ENCODE data around the gene MAT2A. TPM values are rescaled to one million over a fixed set of nuclear protein-coding genes. Genes with fewer than 3 reads are reported as not detected.

Gene MAT2A
- total RNA-seq, 1 experiment from 2014 or later = 309 TPM

GRCh38 chr2:85585781-85586105 is 46.8 kb downstream of the MAT2A start:
- Histone ChIP-seq H3K4me1 (ENCODE audit: insufficient read depth, low read length) (peaks cover 23% of the 10 kb centered on the region), H3K4me2 (ENCODE audit: low read length) (peak overlapping the region; percentile 43; the same call in 1 of the 2 replicates), H3K27ac (ENCODE audit: low read length) (no peak overlapping the region), H2AFZ (ENCODE audit: low read length) (no peak overlapping the region), H3K27me3 (ENCODE audit: low read length) (no peaks in the 10 kb centered on the region), H3K79me2 (ENCODE audit: low read length) (no peaks in the 10 kb centered on the region), H3F3A (ENCODE audit: low read length, unreplicated experiment) (no peaks in the 10 kb centered on the region), H3K9ac (ENCODE audit: low read length) (no peak overlapping the region), H4K20me1 (ENCODE audit: low read length) (no peaks in the 10 kb centered on the region), H3K9me2 (replicated peaks; ENCODE audit: low read length) (no peaks in the 10 kb centered on the region), H3K4me3 (ENCODE audit: low read length) (no peak overlapping the region), H3K36me3 (ENCODE audit: low read depth, low read length) (no peaks in the 10 kb centered on the region), H3K9me3 (ENCODE audit: low read length) (no peaks in the 10 kb centered on the region)
- CTCF ChIA-PET = no interaction called here
- no peak for TF ChIP-seq EZH2 (IDR thresholded peaks at IDR 0.05; ENCODE audit: low read length, unreplicated experiment)
- TF ChIP-seq EZH2phosphoT487 (IDR thresholded peaks at IDR 0.05; ENCODE audit: borderline replicate concordance, low read length) = no peak
- no peak for TF ChIP-seq CTCF (conservative IDR thresholded peaks at IDR 0.05; ENCODE audit: low read depth, low read length)
- POLR2A ChIA-PET (ENCODE audit: unreplicated experiment) = no interaction called here
- DNase-seq (peak; percentile 51), ATAC-seq (peak; percentile 48)
- intact Hi-C loops (cut with micrococcal nuclease) = loop anchor here (2.0 kb wide), 1 partner anchor 17 kb away; the partner anchor contains the start of gene TMEM150A
- BruUV-seq (replicated peaks) = no TSS peak

GRCh38 chr2:85588236-85588635 is 49.3 kb downstream of the MAT2A start:
- ChIA-PET CTCF (no interaction called here), POLR2A (ENCODE audit: unreplicated experiment) (no interaction called here)
- no peaks in the 10 kb centered on the region for H3K27me3 ChIP-seq (ENCODE audit: low read length)
- H3K36me3 ChIP-seq (ENCODE audit: low read depth, low read length) = no peaks in the 10 kb centered on the region
- TF ChIP-seq EZH2 (IDR thresholded peaks at IDR 0.05; ENCODE audit: low read length, unreplicated experiment) (no peak), CTCF (conservative IDR thresholded peaks at IDR 0.05; ENCODE audit: low read depth, low read length) (no peak), EZH2phosphoT487 (IDR thresholded peaks at IDR 0.05; ENCODE audit: borderline replicate concordance, low read length) (no peak)
- no peaks in the 10 kb centered on the region for H4K20me1 ChIP-seq (ENCODE audit: low read length)
- H3K79me2 ChIP-seq (ENCODE audit: low read length) = no peaks in the 10 kb centered on the region
- no peak overlapping the region for H3K27ac ChIP-seq (ENCODE audit: low read length)
- no peak overlapping the region for H3K4me2 ChIP-seq (ENCODE audit: low read length)
- no peaks in the 10 kb centered on the region for H3F3A ChIP-seq (ENCODE audit: low read length, unreplicated experiment)
- H2AFZ ChIP-seq (ENCODE audit: low read length) = no peak overlapping the region
- intact Hi-C loops (cut with micrococcal nuclease) = no loop called here
- DNase-seq (no peak), ATAC-seq (no peak)
- no peak overlapping the region for H3K9ac ChIP-seq (ENCODE audit: low read length)
- peaks cover 26% of the 10 kb centered on the region for H3K4me1 ChIP-seq (ENCODE audit: insufficient read depth, low read length)
- H3K9me2 ChIP-seq (replicated peaks; ENCODE audit: low read length) = no peaks in the 10 kb centered on the region
- H3K4me3 ChIP-seq (ENCODE audit: low read length) = no peak overlapping the region
- no peaks in the 10 kb centered on the region for H3K9me3 ChIP-seq (ENCODE audit: low read length)
- BruUV-seq (replicated peaks) = no TSS peak

GRCh38 chr2:85588645-85589044 is 49.7 kb downstream of the MAT2A start:
- no peaks in the 10 kb centered on the region for H3K27me3 ChIP-seq (ENCODE audit: low read length)
- H3K79me2 ChIP-seq (ENCODE audit: low read length) = no peaks in the 10 kb centered on the region
- H3K9me2 ChIP-seq (replicated peaks; ENCODE audit: low read length) = no peaks in the 10 kb centered on the region
- H3K4me3 ChIP-seq (ENCODE audit: low read length) = no peak overlapping the region
- H4K20me1 ChIP-seq (ENCODE audit: low read length) = no peaks in the 10 kb centered on the region
- no peak overlapping the region for H2AFZ ChIP-seq (ENCODE audit: low read length)
- intact Hi-C loops (cut with micrococcal nuclease) = no loop called here
- CTCF ChIA-PET = no interaction called here
- POLR2A ChIA-PET (ENCODE audit: unreplicated experiment) = no interaction called here
- TF ChIP-seq EZH2 (IDR thresholded peaks at IDR 0.05; ENCODE audit: low read length, unreplicated experiment) (no peak), EZH2phosphoT487 (IDR thresholded peaks at IDR 0.05; ENCODE audit: borderline replicate concordance, low read length) (no peak), CTCF (conservative IDR thresholded peaks at IDR 0.05; ENCODE audit: low read depth, low read length) (no peak)
- no TSS peak for BruUV-seq (replicated peaks)
- no peak for DNase-seq
- peaks cover 26% of the 10 kb centered on the region for H3K4me1 ChIP-seq (ENCODE audit: insufficient read depth, low read length)
- H3K4me2 ChIP-seq (ENCODE audit: low read length) = no peak overlapping the region
- H3F3A ChIP-seq (ENCODE audit: low read length, unreplicated experiment) = no peaks in the 10 kb centered on the region
- no peaks in the 10 kb centered on the region for H3K9me3 ChIP-seq (ENCODE audit: low read length)
- no peaks in the 10 kb centered on the region for H3K36me3 ChIP-seq (ENCODE audit: low read depth, low read length)
- H3K9ac ChIP-seq (ENCODE audit: low read length) = no peak overlapping the region
- no peak overlapping the region for H3K27ac ChIP-seq (ENCODE audit: low read length)
- ATAC-seq = no peak

Measured in PC-3 (cell line).